COR-L47 (cell line): ENCODE data around the gene IFIT2.
"Not testable (repeated sequence)": the region's sequence is repeated elsewhere in the genome, so short reads cannot be mapped to it uniquely, and the experiment has no call there.

Experiments used
- DNase-seq: peaks from one replicate; lab custom pipeline; 2025; lab: John Stamatoyannopoulos, UW

The IFIT2 gene

DNA sequence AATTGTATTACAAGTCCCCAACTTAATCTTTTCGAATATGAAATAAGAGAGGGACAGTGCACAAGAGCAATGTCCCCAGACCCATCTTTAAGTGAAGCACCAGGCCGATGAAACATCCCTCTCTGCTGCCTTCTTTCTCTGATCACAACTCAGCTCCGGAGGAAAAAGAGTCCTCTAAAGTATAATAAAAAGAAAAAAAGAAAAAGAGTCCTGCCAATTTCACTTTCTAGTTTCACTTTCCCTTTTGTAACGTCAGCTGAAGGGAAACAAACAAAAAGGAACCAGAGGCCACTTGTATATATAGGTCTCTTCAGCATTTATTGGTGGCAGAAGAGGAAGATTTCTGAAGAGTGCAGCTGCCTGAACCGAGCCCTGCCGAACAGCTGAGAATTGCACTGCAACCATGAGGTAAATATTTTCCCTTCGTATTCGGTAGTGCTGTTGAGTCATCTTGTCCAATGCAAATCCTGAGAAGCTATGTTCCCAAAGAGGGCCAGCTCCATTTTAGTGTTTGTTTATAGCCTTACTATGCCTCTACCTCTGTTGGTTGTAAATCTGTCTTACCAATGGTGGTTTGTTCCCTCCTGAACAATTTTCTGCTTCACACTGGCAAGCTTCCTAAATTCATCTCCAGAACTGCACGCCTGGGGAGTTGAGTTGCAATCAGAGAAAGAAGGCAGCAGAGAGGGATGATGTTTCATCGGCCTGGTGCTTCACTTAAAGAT is at the start of gene IFIT2:
IFIT2 (plus strand) TSS at position 326 of the 725 bp plus-strand sequence; CDS start at position 404, 78 bp downstream.
- no peak for DNase-seq

GRCh38 chr10:89252225-89252585 is 49.6 kb upstream of the IFIT2 start:
- DNase-seq, result no peak

DNA sequence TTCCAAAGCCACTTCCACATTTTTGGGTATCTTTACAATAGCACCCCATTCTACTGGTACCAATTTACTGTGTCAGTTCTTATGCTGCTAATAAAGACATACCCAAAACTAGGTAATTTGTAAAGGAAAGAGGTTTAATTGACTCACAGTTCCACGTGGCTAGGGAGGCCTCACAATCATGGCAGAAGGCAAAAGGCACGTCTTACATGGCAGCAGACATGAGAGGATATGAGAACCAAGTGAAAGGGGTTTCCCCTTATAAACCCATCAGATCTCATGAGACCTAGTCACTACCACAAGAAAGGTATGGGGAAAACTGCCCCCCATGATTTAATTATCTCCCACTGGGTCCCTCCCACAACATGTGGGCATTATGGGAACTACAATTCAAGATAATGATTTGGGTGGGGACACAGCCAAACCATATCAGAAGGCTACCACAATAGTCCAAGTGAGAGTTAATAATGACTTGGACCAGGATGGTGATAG is 46.7 kb upstream of the IFIT2 start:
- not testable (repeated sequence) for DNase-seq

DNA sequence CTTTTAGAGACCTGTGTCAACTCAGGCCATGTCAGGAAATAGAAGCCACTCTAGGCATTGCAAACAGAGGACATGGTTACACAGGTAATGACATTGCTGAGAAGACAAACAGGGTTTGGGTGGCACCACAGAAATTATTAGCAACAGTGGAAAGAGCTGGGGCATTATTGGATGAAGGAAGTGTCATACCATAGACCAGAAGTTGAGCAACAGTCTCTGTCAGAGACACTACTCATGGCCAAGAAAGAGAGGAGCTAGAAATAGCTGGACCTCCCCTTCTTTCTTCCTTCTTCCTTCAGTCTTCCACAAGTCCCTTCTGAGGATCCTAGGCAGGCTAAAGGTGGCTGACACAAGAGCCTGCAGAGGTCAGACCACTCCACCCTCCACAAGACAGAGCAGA is 46.1 kb upstream of the IFIT2 start:
- no peak for DNase-seq

DNA sequence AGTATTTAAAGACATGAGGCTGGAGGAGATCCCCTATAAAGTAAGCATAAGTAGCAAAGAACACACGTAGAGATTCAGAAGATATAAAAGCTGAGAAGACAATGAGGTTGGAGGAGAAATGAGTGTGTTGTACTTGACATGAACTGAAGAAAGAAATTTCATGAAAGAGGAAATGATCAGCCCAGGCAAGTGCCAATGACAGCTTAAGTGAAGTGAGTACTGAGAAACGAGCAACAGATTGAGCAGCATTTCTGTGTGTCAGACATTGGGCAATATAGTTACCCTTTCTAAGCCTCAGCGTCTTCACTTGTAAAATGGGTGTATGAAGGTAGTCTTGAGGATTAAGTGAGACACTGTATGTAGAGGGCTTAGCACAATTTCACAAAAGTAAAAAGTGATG is 45.5 kb upstream of the IFIT2 start:
- no peak for DNase-seq

DNA sequence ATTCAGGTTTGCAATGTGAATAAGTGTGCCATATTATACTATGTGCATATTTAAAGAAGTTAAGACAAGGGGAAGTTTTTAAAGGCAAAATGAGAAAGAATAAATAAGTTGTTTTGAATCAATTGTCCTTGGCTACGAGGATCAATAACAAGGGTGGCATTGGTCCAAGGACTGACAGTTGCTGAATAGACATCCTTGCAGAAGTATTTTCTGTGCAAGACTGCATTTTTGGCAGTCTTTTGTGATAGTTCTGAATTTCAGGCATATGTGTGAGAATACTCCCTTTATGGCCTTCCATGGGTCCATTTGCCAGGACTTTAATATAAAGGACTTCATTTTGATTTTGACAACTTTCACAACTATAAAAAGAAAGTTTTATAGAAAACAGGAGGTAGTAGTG is 44.9 kb upstream of the IFIT2 start:
- DNase-seq, result no peak

GRCh38 chr10:89257581-89257980 is 44.3 kb upstream of the IFIT2 start:
- no peak for DNase-seq

- no peak for DNase-seq
These were observed 43.0 kb upstream of the IFIT2 start for GRCh38 chr10:89258881-89259280.

DNA sequence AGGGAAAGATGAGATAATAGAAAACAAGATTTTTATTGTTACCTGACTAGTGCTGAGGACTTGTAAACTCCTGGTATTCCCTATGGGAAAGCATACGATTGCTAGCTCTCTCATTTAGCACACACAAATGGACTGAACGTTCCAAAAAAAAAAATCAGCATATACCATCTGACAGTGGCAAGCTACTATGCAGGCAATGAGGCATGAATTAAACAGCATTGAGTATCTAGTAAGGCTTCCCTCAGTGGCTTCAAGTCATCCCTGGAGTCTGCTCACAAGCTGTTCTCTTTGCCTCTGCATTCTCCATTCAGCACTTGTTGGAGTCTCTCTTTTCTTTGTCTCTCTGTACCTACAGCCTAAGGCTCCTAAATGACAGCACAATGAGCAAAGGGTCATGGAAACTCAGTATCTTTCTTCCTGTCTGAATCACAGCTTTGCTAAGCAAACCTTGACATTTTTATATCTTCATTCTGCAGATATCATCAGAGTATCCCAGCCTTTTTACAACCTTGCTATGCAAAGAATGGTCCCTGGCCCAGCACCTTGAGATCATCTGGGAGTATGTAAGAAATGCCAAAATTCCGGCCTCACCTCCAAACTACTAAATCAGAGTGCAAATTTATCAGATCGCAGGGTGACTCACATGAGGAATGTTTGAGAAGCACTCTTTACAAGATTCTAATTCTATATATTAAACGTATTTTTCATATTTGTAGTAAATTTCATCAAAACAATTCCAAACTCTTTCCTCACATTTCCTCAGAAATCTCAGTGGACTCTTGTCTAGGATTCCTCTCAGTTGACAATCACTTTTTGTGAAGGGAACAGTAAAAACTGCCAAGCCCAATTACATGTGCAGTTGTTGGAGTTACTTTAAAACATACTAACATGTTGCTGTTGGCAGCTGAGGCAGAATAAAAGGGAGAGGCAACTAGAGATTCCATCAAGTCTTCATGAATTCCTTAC is 39.5 kb upstream of the IFIT2 start:
- no peak for DNase-seq

DNA sequence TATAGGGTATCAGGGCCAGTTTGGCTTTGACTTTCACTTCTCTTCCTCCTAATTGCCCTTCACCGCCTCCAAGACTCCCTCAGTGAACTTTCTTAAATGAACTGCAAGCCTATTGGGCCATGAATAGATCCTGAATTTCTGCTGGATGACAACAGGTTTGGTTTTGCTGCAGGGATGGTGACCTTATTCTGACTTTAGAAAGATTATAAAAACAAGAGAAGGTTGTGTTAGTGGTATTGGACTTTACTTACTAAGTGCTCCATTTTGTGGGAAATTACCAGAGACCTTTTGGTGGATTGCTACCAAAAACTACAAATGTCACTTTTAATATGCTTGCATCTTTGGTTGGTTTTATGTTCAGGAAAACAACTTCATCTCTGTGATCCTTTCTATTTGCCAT is 38.8 kb upstream of the IFIT2 start:
- no peak for DNase-seq

DNA sequence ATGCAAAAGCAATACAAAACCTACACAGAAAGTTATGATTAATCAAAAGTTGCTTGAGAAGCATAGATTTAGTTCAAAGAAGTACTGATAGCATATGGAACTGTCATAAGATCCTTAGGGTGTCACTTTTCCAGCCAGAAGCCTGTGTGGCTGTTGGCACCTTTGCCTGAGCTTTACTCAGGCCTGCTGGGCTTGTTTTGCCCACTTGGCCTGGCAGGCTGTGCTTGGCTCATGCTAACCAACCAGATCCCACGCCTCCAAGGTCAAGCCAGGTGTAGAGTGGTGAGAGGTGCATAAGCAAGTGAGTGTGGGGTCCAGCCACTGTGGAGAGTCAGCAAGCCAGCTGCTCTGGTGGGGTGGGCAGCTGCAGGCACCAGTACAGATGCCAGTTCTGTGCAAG is 38.3 kb upstream of the IFIT2 start:
- no peak for DNase-seq

GRCh38 chr10:89266721-89267453 is 35.0 kb upstream of the IFIT2 start:
- DNase-seq, result no peak

- no peak for DNase-seq
These were observed 32.3 kb upstream of the IFIT2 start for GRCh38 chr10:89269433-89270152.

- no peak for DNase-seq
These were observed 31.7 kb upstream of the IFIT2 start for GRCh38 chr10:89270153-89270483.

GRCh38 chr10:89271532-89271931 is 30.3 kb upstream of the IFIT2 start:
- DNase-seq, result no peak

DNA sequence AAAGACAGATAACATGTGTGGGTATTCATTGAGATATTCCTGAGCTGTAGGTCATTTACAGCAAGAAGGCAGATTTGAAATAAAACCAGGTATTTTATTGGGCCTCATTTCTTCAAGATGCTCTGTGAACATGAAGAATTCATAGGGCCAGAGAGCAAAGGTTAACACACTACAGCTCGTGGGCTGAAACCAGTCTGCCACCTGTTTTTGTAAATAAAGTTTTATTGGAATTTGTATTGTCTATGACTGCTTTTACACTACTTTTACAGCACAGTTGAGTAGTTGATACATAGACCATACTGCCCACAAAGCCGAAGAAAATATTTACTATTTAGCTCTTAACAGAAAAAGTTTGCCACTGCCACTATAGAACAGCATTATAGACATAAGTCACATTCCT is 28.2 kb upstream of the IFIT2 start:
- no peak for DNase-seq

GRCh38 chr10:89274928-89275327 is 26.9 kb upstream of the IFIT2 start:
- no peak for DNase-seq

- DNase-seq, result no peak
These were observed 26.5 kb upstream of the IFIT2 start for GRCh38 chr10:89275383-89275782.

DNA sequence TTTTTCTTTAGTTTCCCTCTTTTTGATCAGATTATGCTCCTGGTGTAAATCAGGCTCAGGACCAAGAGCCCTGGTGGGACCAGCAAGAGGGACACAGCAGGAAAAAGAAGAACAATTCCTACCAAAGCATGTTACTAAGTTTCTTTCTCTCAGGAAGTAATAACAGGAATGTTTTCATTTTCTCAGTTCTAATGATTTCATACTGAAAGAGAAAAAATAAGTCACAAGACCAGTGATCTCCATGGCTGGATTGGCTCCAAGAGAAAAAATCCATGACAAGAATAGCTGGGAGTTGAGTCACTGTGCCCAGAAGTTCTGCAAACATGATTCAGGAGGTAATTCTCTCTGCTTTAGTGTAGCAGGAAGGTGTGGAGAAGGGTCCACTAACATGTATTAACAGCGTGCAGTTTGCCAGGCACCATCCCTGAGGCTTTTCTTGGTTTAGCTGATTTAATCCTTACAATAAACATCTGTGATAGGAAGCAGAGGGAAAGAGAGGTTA is 23.8 kb upstream of the IFIT2 start:
- DNase-seq, result no peak

GRCh38 chr10:89278900-89279392 is 22.9 kb upstream of the IFIT2 start:
- DNase-seq, result no peak

DNA sequence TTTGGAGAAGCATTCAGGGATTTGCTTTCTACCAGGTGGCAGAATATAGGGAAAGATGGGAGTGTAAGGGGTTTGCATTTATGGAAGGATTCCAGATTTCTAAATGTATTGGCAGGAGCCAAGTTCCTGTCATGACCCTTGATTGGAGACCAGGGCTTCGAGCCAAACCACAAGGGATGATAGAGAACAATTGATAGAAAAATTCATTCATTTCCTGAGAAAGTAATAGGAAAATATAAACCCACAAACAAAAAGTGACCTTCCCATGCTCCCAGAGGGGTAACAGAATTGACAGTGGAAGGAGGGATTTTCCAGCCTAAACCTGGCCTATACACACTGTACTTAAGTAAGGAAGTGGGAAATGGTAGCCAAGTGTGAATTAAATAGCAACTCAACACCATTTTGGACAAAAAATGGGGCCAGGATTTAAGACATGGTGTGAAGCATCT is 22.4 kb upstream of the IFIT2 start:
- DNase-seq, result no peak
